ENCODE data around the gene CHST5. TPM values are rescaled to one million over a fixed set of nuclear protein-coding genes. Genes with fewer than 3 reads are reported as not detected.
A peak's percentile ranks its signal among the peaks of the same experiment; 100 is the strongest.

CHST5 gene
- total RNA-seq, 2 donors from 2014 or later, result 0.26 to 1.1 TPM

DNA sequence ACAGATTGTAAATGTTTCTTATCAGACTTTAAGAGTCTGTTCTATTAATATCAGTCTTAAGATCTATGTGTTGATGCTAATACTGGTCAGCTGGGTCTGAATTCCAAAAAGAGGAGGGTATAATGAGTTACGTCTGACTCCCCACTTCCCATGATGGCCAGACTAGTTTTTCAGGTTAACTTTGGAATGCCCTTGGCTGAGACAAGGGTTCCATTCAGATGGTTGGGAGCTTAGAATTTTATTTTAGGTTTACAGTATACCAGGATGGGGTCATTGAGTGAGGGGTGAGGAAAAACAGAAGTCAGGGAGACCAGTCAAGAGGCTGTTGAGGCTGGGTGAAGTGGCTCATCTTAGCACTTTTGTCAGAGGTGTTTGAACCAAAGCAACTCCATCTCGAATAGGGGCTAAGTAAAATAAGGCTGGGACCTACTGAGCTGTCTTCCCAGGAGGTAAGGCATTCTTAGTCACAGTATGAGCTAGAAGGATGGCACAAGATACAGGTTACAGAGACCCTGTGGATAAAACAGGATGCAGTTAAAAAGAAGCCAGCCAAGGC is 23.0 kb upstream of the CHST5 start:
- Histone ChIP-seq H3K4me3 (ENCODE audit: low read length) (no peak overlapping the region), H3K4me1 (ENCODE audit: control insufficient read depth, insufficient read depth, low read length) (no peaks in the 10 kb centered on the region), H3K27me3 (ENCODE audit: control insufficient read depth, insufficient read depth, low read length, poor library complexity, severe bottlenecking) (no peaks in the 10 kb centered on the region), H3K9me3 (ENCODE audit: control insufficient read depth, low read length) (no peaks in the 10 kb centered on the region), H3K36me3 (ENCODE audit: control insufficient read depth, insufficient read depth, low read length) (no peaks in the 10 kb centered on the region), H3K9ac (ENCODE audit: extremely low read depth, low read length, poor library complexity, severe bottlenecking) (no peak overlapping the region), H3K27ac (ENCODE audit: low read depth, low read length) (no peak overlapping the region)
- no peak for DNase-seq
- no peak overlapping the region for H3K27ac Mint-ChIP-seq
- no peaks in the 10 kb centered on the region for H3K27me3 Mint-ChIP-seq (ENCODE audit: insufficient read depth)
- H3K4me3 Mint-ChIP-seq, result no peak overlapping the region
- H3K4me1 Mint-ChIP-seq, result peaks cover 8% of the 10 kb centered on the region
- WGBS, 2 experiments (ENCODE audit: insufficient coverage in 1 of 2, insufficient read length in 1 of 2), result 92 to 94% methylated on average over 2 of the region's 2 CpGs
- TF ChIP-seq CTCF (conservative IDR thresholded peaks at IDR 0.05), result no peak
- no peaks in the 10 kb centered on the region for H3K36me3 Mint-ChIP-seq (ENCODE audit: low read depth)
- no peaks in the 10 kb centered on the region for H3K9me3 Mint-ChIP-seq

DNA sequence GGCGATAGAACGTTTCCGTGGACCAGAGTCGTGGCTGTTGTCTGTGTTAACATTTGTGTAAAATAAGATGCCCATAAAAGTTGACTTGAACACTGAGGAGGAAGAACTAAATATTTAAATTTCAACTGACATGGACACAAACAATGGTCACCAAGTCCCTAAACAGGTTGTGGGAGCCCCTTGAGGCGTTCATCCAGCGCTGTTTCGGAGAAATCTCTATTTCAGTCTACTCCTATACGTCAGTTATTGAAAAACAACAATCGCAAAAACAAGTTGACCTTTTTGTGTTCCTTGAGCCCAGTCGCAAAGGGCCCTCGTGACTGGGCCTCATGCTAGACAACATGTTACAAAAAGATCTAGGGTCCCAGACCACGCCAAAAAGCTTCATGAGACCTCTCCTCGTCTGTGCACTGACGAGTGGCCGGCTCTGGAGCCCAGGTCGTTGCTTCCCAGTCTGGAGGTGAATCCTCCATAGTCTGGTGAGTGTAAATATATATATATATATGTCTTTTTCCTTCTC is 20.6 kb upstream of the CHST5 start:
- no peak for TF ChIP-seq CTCF (conservative IDR thresholded peaks at IDR 0.05)
- no peaks in the 10 kb centered on the region for H3K27me3 Mint-ChIP-seq (ENCODE audit: insufficient read depth)
- H3K9me3 Mint-ChIP-seq, result no peaks in the 10 kb centered on the region
- no peak overlapping the region for H3K27ac Mint-ChIP-seq
- no peaks in the 10 kb centered on the region for H3K9me3 ChIP-seq (ENCODE audit: control insufficient read depth, low read length)
- H3K4me1 Mint-ChIP-seq, result peaks cover 8% of the 10 kb centered on the region
- peak overlapping the region; percentile 94 for H3K4me3 ChIP-seq (ENCODE audit: low read length)
- H3K9ac ChIP-seq (ENCODE audit: extremely low read depth, low read length, poor library complexity, severe bottlenecking), result no peak overlapping the region
- H3K4me3 Mint-ChIP-seq, result peak overlapping the region; percentile 84
- WGBS, 2 experiments (ENCODE audit: insufficient coverage in 1 of 2, insufficient read length in 1 of 2), result 52 to 78% methylated on average over 8 to 15 of the region's 16 CpGs
- no peak overlapping the region for H3K27ac ChIP-seq (ENCODE audit: low read depth, low read length)
- no peaks in the 10 kb centered on the region for H3K4me1 ChIP-seq (ENCODE audit: control insufficient read depth, insufficient read depth, low read length)
- H3K27me3 ChIP-seq (ENCODE audit: control insufficient read depth, insufficient read depth, low read length, poor library complexity, severe bottlenecking), result no peaks in the 10 kb centered on the region
- no peak for DNase-seq
- no peaks in the 10 kb centered on the region for H3K36me3 Mint-ChIP-seq (ENCODE audit: low read depth)
- H3K36me3 ChIP-seq (ENCODE audit: control insufficient read depth, insufficient read depth, low read length), result no peaks in the 10 kb centered on the region

GRCh38 chr16:75555707-75556430 is 20.0 kb upstream of the CHST5 start, which contains the start of gene TMEM231:
TSS of gene TMEM231 (minus strand) at chr16:75556252. CDS start at chr16:75556209, 43 bp downstream.
- Mint-ChIP-seq H3K27ac (peak within 1 kb of the TSS; percentile 96), H3K9me3 (no peaks in the 10 kb centered on the region), H3K27me3 (ENCODE audit: insufficient read depth) (no peaks in the 10 kb centered on the region), H3K4me1 (peaks cover 8% of the 10 kb centered on the region), H3K4me3 (peak within 1 kb of the TSS; percentile 84), H3K36me3 (ENCODE audit: low read depth) (no peaks in the 10 kb centered on the region)
- Histone ChIP-seq H3K27me3 (ENCODE audit: control insufficient read depth, insufficient read depth, low read length, poor library complexity, severe bottlenecking) (no peaks in the 10 kb centered on the region), H3K9me3 (ENCODE audit: control insufficient read depth, low read length) (no peaks in the 10 kb centered on the region), H3K4me1 (ENCODE audit: control insufficient read depth, insufficient read depth, low read length) (no peaks in the 10 kb centered on the region), H3K27ac (ENCODE audit: low read depth, low read length) (peak within 1 kb of the TSS; percentile 78), H3K4me3 (ENCODE audit: low read length) (peak within 1 kb of the TSS; percentile 94), H3K9ac (ENCODE audit: extremely low read depth, low read length, poor library complexity, severe bottlenecking) (peak within 1 kb of the TSS; percentile 66), H3K36me3 (ENCODE audit: control insufficient read depth, insufficient read depth, low read length) (no peaks in the 10 kb centered on the region)
- 0 to 1% methylated on average over 26 to 75 of the region's 75 CpGs for WGBS, 2 experiments (ENCODE audit: insufficient coverage in 1 of 2, insufficient read length in 1 of 2)
- peak; percentile 46 for TF ChIP-seq CTCF (conservative IDR thresholded peaks at IDR 0.05)
- peak; percentile 99 for DNase-seq

All from endodermal cell (in vitro differentiated cells).